WTC11 (cell line): ENCODE data around the gene SDK2. TPM values are rescaled to one million over a fixed set of nuclear protein-coding genes. Genes with fewer than 3 reads are reported as not detected.

ENCODE experiments used
- ATAC-seq: fragments of 200-7000 bp; cut with Tn5 transposase; 2 replicates; pipeline ENCODE4 v1.10.0; 2021; ENCODE audit warnings: mild to moderate bottlenecking, moderate library complexity
- CTCF ChIA-PET: fragments of 300-600 bp; sonication (Branson Sonifier 250); formaldehyde crosslinking; loops from one replicate; lab custom pipeline; 2021; ENCODE audit warnings: antibody characterized with exemption; lab: Charles Lee
- POLR2A ChIA-PET: fragments of 350-600 bp; sonication (Branson Sonifier 250); formaldehyde crosslinking; loops from one replicate; lab custom pipeline; 2021; ENCODE audit warnings: antibody characterized with exemption; lab: Charles Lee
- DNase-seq: peaks from one replicate; pipeline ENCODE4 v3.0.0; 2021; ENCODE audit warnings: low spot score
- H3K27ac Mint-ChIP-seq: 2 replicates; pipeline ENCODE4 v1.8.0; 2021; ENCODE audit warnings: mixed read lengths
- H3K27me3 Mint-ChIP-seq: 2 replicates; pipeline ENCODE4 v1.8.0; 2021; ENCODE audit warnings: low read depth, mild to moderate bottlenecking, moderate library complexity, mixed read lengths
- H3K36me3 Mint-ChIP-seq: 2 replicates; pipeline ENCODE4 v1.8.0; 2021; ENCODE audit warnings: mixed read lengths
- H3K4me1 Mint-ChIP-seq: 2 replicates; pipeline ENCODE4 v1.8.0; 2022; ENCODE audit warnings: mixed read lengths
- H3K4me3 Mint-ChIP-seq: 2 replicates; pipeline ENCODE4 v1.8.0; 2021; ENCODE audit warnings: mild to moderate bottlenecking, moderate library complexity, mixed read lengths
- H3K9me3 Mint-ChIP-seq: 2 replicates; pipeline ENCODE4 v1.8.0; 2021; ENCODE audit warnings: mixed read lengths
- ATF3 ChIP-seq: sonication (generic); formaldehyde crosslinking; conservative IDR thresholded peaks from 2 replicates; pipeline ENCODE4 v1.8.1; 2022; ENCODE audit warnings: mild to moderate bottlenecking, missing genetic modification reagents
- CREB1 ChIP-seq: sonication (generic); formaldehyde crosslinking; IDR thresholded peaks from 2 replicates; pipeline ENCODE4 v1.8.0; 2023; ENCODE audit warnings: mild to moderate bottlenecking, missing genetic modification reagents
- CREM ChIP-seq: sonication (generic); formaldehyde crosslinking; IDR thresholded peaks from 2 replicates; pipeline ENCODE4 v1.8.1; 2022; ENCODE audit warnings: mild to moderate bottlenecking, missing genetic modification reagents, moderate library complexity
- CTCF ChIP-seq: fragments of 200-600 bp; IDR thresholded peaks from 2 replicates; pipeline ENCODE4 v1.8.0; 2022; ENCODE audit warnings: antibody characterized with exemption
- ELF4 ChIP-seq: sonication (generic); formaldehyde crosslinking; IDR thresholded peaks from 2 replicates; pipeline ENCODE4 v1.8.1; 2022; ENCODE audit warnings: low read depth, mild to moderate bottlenecking, moderate library complexity, missing genetic modification reagents
- ESRRA ChIP-seq: sonication (generic); formaldehyde crosslinking; IDR thresholded peaks from 2 replicates; pipeline ENCODE4 v1.8.1; 2022; ENCODE audit warnings: mild to moderate bottlenecking, missing genetic modification reagents, borderline replicate concordance
- FOXJ3 ChIP-seq: sonication (generic); formaldehyde crosslinking; IDR thresholded peaks from 2 replicates; pipeline ENCODE4 v1.9.0; 2021; ENCODE audit warnings: missing genetic modification reagents, mild to moderate bottlenecking, borderline replicate concordance
- FOXK1 ChIP-seq: sonication (generic); formaldehyde crosslinking; IDR thresholded peaks from 2 replicates; pipeline ENCODE4 v1.8.0; 2022; ENCODE audit warnings: mild to moderate bottlenecking, moderate library complexity, missing genetic modification reagents
- FOXP1 ChIP-seq: sonication (generic); formaldehyde crosslinking; IDR thresholded peaks from 2 replicates; pipeline ENCODE4 v1.8.0; 2022; ENCODE audit warnings: missing genetic modification reagents, mild to moderate bottlenecking, moderate library complexity, borderline replicate concordance
- JUN ChIP-seq: sonication (generic); formaldehyde crosslinking; IDR thresholded peaks from 2 replicates; pipeline ENCODE4 v1.8.0; 2023; ENCODE audit warnings: mild to moderate bottlenecking, missing genetic modification reagents
- MAX ChIP-seq: sonication (generic); formaldehyde crosslinking; IDR thresholded peaks from 2 replicates; pipeline ENCODE4 v1.8.0; 2022; ENCODE audit warnings: mild to moderate bottlenecking, missing genetic modification reagents
- MYBL2 ChIP-seq: sonication (generic); formaldehyde crosslinking; IDR thresholded peaks from 2 replicates; pipeline ENCODE4 v1.8.1; 2023; ENCODE audit warnings: mild to moderate bottlenecking, moderate library complexity, missing genetic modification reagents
- NFE2L1 ChIP-seq: sonication (generic); formaldehyde crosslinking; IDR thresholded peaks from 2 replicates; pipeline ENCODE4 v1.8.1; 2023; ENCODE audit warnings: missing genetic modification reagents
- OVOL2 ChIP-seq: fragments of 250-450 bp; sonication (Bioruptor Pico); IDR thresholded peaks from 2 replicates; pipeline ENCODE4 v1.9.0; 2021; ENCODE audit warnings: mild to moderate bottlenecking, borderline replicate concordance
- PRDM15 ChIP-seq: sonication (generic); formaldehyde crosslinking; IDR thresholded peaks from 2 replicates; pipeline ENCODE4 v1.8.0; 2022; ENCODE audit warnings: missing genetic modification reagents
- RELA ChIP-seq: sonication (generic); formaldehyde crosslinking; IDR thresholded peaks from 2 replicates; pipeline ENCODE4 v1.8.1; 2022; ENCODE audit warnings: missing genetic modification reagents, mild to moderate bottlenecking, borderline replicate concordance
- SP1 ChIP-seq: sonication (generic); formaldehyde crosslinking; conservative IDR thresholded peaks from 2 replicates; pipeline ENCODE4 v1.8.1; 2022; ENCODE audit warnings: missing genetic modification reagents
- TCF7 ChIP-seq: sonication (generic); formaldehyde crosslinking; IDR thresholded peaks from 2 replicates; pipeline ENCODE4 v1.8.0; 2022; ENCODE audit warnings: mild to moderate bottlenecking, low read depth, missing genetic modification reagents, moderate library complexity
- TEAD4 ChIP-seq: sonication (generic); formaldehyde crosslinking; IDR thresholded peaks from 2 replicates; pipeline ENCODE4 v1.8.0; 2022; ENCODE audit warnings: mild to moderate bottlenecking, missing genetic modification reagents
- ZNF219 ChIP-seq: sonication (generic); formaldehyde crosslinking; IDR thresholded peaks from 2 replicates; pipeline ENCODE4 v1.8.0; 2023; ENCODE audit warnings: missing genetic modification reagents, mild to moderate bottlenecking, borderline replicate concordance
- ZNF396 ChIP-seq: fragments of 250-450 bp; sonication (Bioruptor Pico); IDR thresholded peaks from 2 replicates; pipeline ENCODE4 v1.8.0; 2021; ENCODE audit warnings: mild to moderate bottlenecking, moderate library complexity, borderline replicate concordance
- ZNF416 ChIP-seq: fragments of 250-450 bp; sonication (Bioruptor Pico); IDR thresholded peaks from 2 replicates; pipeline ENCODE4 v1.9.0; 2021; ENCODE audit warnings: mild to moderate bottlenecking, inconsistent platforms
- total RNA-seq: library from RNA; stranded (reverse); gene quantifications from 3 replicates; pipeline ENCODE4 v1.2.3, GENCODE V29; 2021

Gene SDK2
- total RNA-seq, 1 experiment from 2014 or later: 14.8 TPM

- Mint-ChIP-seq H3K27me3 (no peaks in the 10 kb centered on the region), H3K36me3 (0 out of 2 replicates have a peak, but pooled peaks cover 3% of the 10 kb centered on the region), H3K27ac (no peak overlapping the region), H3K9me3 (no peaks in the 10 kb centered on the region), H3K4me1 (no peaks in the 10 kb centered on the region), H3K4me3 (no peak overlapping the region)
- POLR2A ChIA-PET: no interaction called here
- CTCF ChIA-PET: interaction anchor here (1.7 kb wide), 1 partner anchor 31 kb away, joined by 7 read pairs; no protein-coding TSS in a partner anchor
- no peak for TF ChIP-seq FOXK1 (CRISPR knock-in tag)
- ATAC-seq (no peak), DNase-seq (no peak)
These were observed 243.2 kb downstream of the SDK2 start for GRCh38 chr17:73400915-73401545.

- ChIA-PET CTCF (no interaction called here), POLR2A (no interaction called here)
- no peak overlapping the region for H3K27ac Mint-ChIP-seq
- H3K36me3 Mint-ChIP-seq: 0 out of 2 replicates have a peak, but pooled peaks cover 3% of the 10 kb centered on the region
- no peaks in the 10 kb centered on the region for H3K9me3 Mint-ChIP-seq
- TF ChIP-seq SP1 (CRISPR knock-in tag) (no peak), ESRRA (no peak), FOXP1 (CRISPR knock-in tag) (no peak), OVOL2 (CRISPR knock-in tag) (no peak), TEAD4 (CRISPR knock-in tag) (no peak), FOXJ3 (CRISPR knock-in tag) (no peak), ZNF219 (CRISPR knock-in tag) (no peak), NFE2L1 (CRISPR knock-in tag) (no peak), ELF4 (CRISPR knock-in tag) (no peak), ATF3 (CRISPR knock-in tag) (no peak), MAX (no peak), CTCF (no peak), ZNF396 (CRISPR knock-in tag) (no peak)
- no peaks in the 10 kb centered on the region for H3K27me3 Mint-ChIP-seq
- H3K4me1 Mint-ChIP-seq: no peaks in the 10 kb centered on the region
- no peak overlapping the region for H3K4me3 Mint-ChIP-seq
- no peak for DNase-seq
- no peak for ATAC-seq
These were observed 245.2 kb downstream of the SDK2 start for GRCh38 chr17:73399056-73399455.

GRCh38 chr17:73397856-73398540 lies 246.2 kb downstream of the SDK2 start:
- no peak for ATAC-seq
- 0 out of 2 replicates have a peak, but pooled peaks cover 3% of the 10 kb centered on the region for H3K36me3 Mint-ChIP-seq
- CTCF ChIA-PET: interaction anchor here (1.0 kb wide), 1 partner anchor 143 kb away, joined by 3 read pairs; no protein-coding TSS in a partner anchor
- no peak for TF ChIP-seq CREM (CRISPR knock-in tag)
- no peak for TF ChIP-seq ZNF219 (CRISPR knock-in tag)
- TF ChIP-seq MYBL2 (CRISPR knock-in tag): no peak
- TF ChIP-seq OVOL2 (CRISPR knock-in tag): no peak
- TF ChIP-seq ZNF416 (CRISPR knock-in tag): no peak
- no peak for TF ChIP-seq CREB1 (CRISPR knock-in tag)
- TF ChIP-seq JUN (CRISPR knock-in tag): no peak
- TF ChIP-seq RELA (CRISPR knock-in tag): no peak
- no peak for TF ChIP-seq PRDM15
- TF ChIP-seq TCF7: no peak
- TF ChIP-seq ATF3 (CRISPR knock-in tag): no peak
- TF ChIP-seq, all 79 proteins: peak for 0
- POLR2A ChIA-PET: no interaction called here
- Mint-ChIP-seq H3K9me3 (no peaks in the 10 kb centered on the region), H3K4me3 (no peak overlapping the region), H3K27me3 (no peaks in the 10 kb centered on the region), H3K27ac (no peak overlapping the region), H3K4me1 (no peaks in the 10 kb centered on the region)
- DNase-seq: no peak
